HEK293 (cell line): ENCODE data around the gene KIAA1671.

Experiments
- BCL11B ChIP-seq: fragments of 450-650 bp; formaldehyde crosslinking; IDR thresholded peaks from 2 replicates; pipeline ENCODE4 v1.5.1; 2016; ENCODE audit warnings: low read depth, missing biosample characterization, missing genetic modification characterization
- CTCF ChIP-seq: fragments of 450-650 bp; formaldehyde crosslinking; IDR thresholded peaks from 2 replicates; pipeline ENCODE4 v1.5.1; 2016; ENCODE audit warnings: missing biosample characterization, missing genetic modification characterization
- HOXC10 ChIP-seq: sonication (generic); formaldehyde crosslinking; IDR thresholded peaks from 2 replicates; pipeline ENCODE4 v1.8.1; 2023; ENCODE audit warnings: mild to moderate bottlenecking, missing genetic modification reagents
- KLF8 ChIP-seq: fragments of 450-650 bp; formaldehyde crosslinking; IDR thresholded peaks from 2 replicates; pipeline ENCODE4 v1.5.1; 2016; ENCODE audit warnings: missing biosample characterization, missing genetic modification characterization
- OSR2 ChIP-seq: fragments of 450-650 bp; formaldehyde crosslinking; IDR thresholded peaks from 2 replicates; pipeline ENCODE4 v1.5.1; 2016; ENCODE audit warnings: missing biosample characterization, missing genetic modification characterization
- PRDM4 ChIP-seq: fragments of 450-650 bp; formaldehyde crosslinking; IDR thresholded peaks from 2 replicates; pipeline ENCODE4 v1.5.1; 2017; ENCODE audit warnings: missing biosample characterization, missing genetic modification characterization
- YY1 ChIP-seq: fragments of 450-650 bp; formaldehyde crosslinking; IDR thresholded peaks from 2 replicates; pipeline ENCODE4 v1.5.1; 2018; ENCODE audit warnings: missing biosample characterization, missing genetic modification characterization
- ZBTB8A ChIP-seq: fragments of 450-650 bp; formaldehyde crosslinking; IDR thresholded peaks from 2 replicates; pipeline ENCODE4 v1.5.1; 2016; ENCODE audit warnings: missing biosample characterization, missing genetic modification characterization
- ZFP37 ChIP-seq: fragments of 450-650 bp; formaldehyde crosslinking; IDR thresholded peaks from 2 replicates; pipeline ENCODE4 v1.5.1; 2016; ENCODE audit warnings: missing biosample characterization, missing genetic modification characterization
- ZFP41 ChIP-seq: fragments of 450-650 bp; formaldehyde crosslinking; IDR thresholded peaks from 2 replicates; pipeline ENCODE4 v1.5.1; 2016; ENCODE audit warnings: missing biosample characterization, missing genetic modification characterization, borderline replicate concordance
- ZNF112 ChIP-seq: fragments of 450-650 bp; formaldehyde crosslinking; IDR thresholded peaks from 2 replicates; pipeline ENCODE4 v1.5.0; 2017; ENCODE audit warnings: missing biosample characterization, missing genetic modification characterization
- ZNF114 ChIP-seq: fragments of 450-650 bp; formaldehyde crosslinking; IDR thresholded peaks from 2 replicates; pipeline ENCODE4 v1.5.0; 2017; ENCODE audit warnings: missing biosample characterization, missing genetic modification characterization
- ZNF121 ChIP-seq: fragments of 450-650 bp; formaldehyde crosslinking; IDR thresholded peaks from 2 replicates; pipeline ENCODE4 v1.5.1; 2016; ENCODE audit warnings: missing biosample characterization, missing genetic modification characterization
- ZNF211 ChIP-seq: fragments of 450-650 bp; formaldehyde crosslinking; IDR thresholded peaks from 2 replicates; pipeline ENCODE4 v1.5.1; 2016; ENCODE audit warnings: low read depth, missing biosample characterization, missing genetic modification characterization
- ZNF23 ChIP-seq: fragments of 450-650 bp; formaldehyde crosslinking; IDR thresholded peaks from 2 replicates; pipeline ENCODE4 v1.5.1; 2016; ENCODE audit warnings: missing biosample characterization, missing genetic modification characterization, borderline replicate concordance
- ZNF248 ChIP-seq: fragments of 450-650 bp; formaldehyde crosslinking; IDR thresholded peaks from 2 replicates; pipeline ENCODE4 v1.5.1; 2017; ENCODE audit warnings: missing biosample characterization, missing genetic modification characterization
- ZNF302 ChIP-seq: fragments of 450-650 bp; formaldehyde crosslinking; IDR thresholded peaks from 2 replicates; pipeline ENCODE4 v1.5.1; 2016; ENCODE audit warnings: missing biosample characterization, missing genetic modification characterization, low read depth
- ZNF335 ChIP-seq: fragments of 450-650 bp; formaldehyde crosslinking; conservative IDR thresholded peaks from 2 replicates; pipeline ENCODE4 v1.5.1; 2016; ENCODE audit warnings: missing biosample characterization, missing genetic modification characterization
- ZNF366 ChIP-seq: fragments of 450-650 bp; formaldehyde crosslinking; conservative IDR thresholded peaks from 2 replicates; pipeline ENCODE4 v1.5.1; 2016; ENCODE audit warnings: missing biosample characterization, missing genetic modification characterization
- ZNF394 ChIP-seq: fragments of 450-650 bp; formaldehyde crosslinking; IDR thresholded peaks from 2 replicates; pipeline ENCODE4 v1.5.1; 2016; ENCODE audit warnings: missing biosample characterization, missing genetic modification characterization, mild to moderate bottlenecking, moderate library complexity, borderline replicate concordance
- ZNF416 ChIP-seq: fragments of 450-650 bp; formaldehyde crosslinking; IDR thresholded peaks from 2 replicates; pipeline ENCODE4 v1.5.1; 2016; ENCODE audit warnings: missing biosample characterization, missing genetic modification characterization
- ZNF510 ChIP-seq: fragments of 450-650 bp; formaldehyde crosslinking; IDR thresholded peaks from 2 replicates; pipeline ENCODE4 v1.5.1; 2018; ENCODE audit warnings: mild to moderate bottlenecking, missing genetic modification characterization, missing biosample characterization; ENCODE audit not compliant: insufficient replicate concordance
- ZNF518A ChIP-seq: fragments of 450-650 bp; formaldehyde crosslinking; conservative IDR thresholded peaks from 2 replicates; pipeline ENCODE4 v1.5.1; 2016; ENCODE audit warnings: low read depth, missing biosample characterization, missing genetic modification characterization
- ZNF560 ChIP-seq: fragments of 450-650 bp; formaldehyde crosslinking; IDR thresholded peaks from 2 replicates; pipeline ENCODE4 v1.5.1; 2017; ENCODE audit warnings: missing biosample characterization, missing genetic modification characterization, borderline replicate concordance
- ZNF623 ChIP-seq: fragments of 450-650 bp; formaldehyde crosslinking; IDR thresholded peaks from 2 replicates; pipeline ENCODE4 v1.5.1; 2016; ENCODE audit warnings: missing biosample characterization, missing genetic modification characterization
- ZNF747 ChIP-seq: fragments of 450-650 bp; formaldehyde crosslinking; IDR thresholded peaks from 2 replicates; pipeline ENCODE4 v1.5.1; 2016; ENCODE audit warnings: missing biosample characterization, missing genetic modification characterization
- ZNF776 ChIP-seq: fragments of 450-650 bp; formaldehyde crosslinking; IDR thresholded peaks from 2 replicates; pipeline ENCODE4 v1.5.0; 2017; ENCODE audit warnings: missing biosample characterization, missing genetic modification characterization, borderline replicate concordance
- TF ChIP-seq, protein P1 (sequence below): fragments of 450-650 bp; formaldehyde crosslinking; IDR thresholded peaks from 2 replicates; pipeline ENCODE4 v1.5.1; 2017; ENCODE audit warnings: missing biosample characterization, mild to moderate bottlenecking, missing genetic modification characterization, moderate library complexity

Gene KIAA1671

GRCh38 chr22:24951942-24952836 lies at the start of gene KIAA1671 (continued):
- TF ChIP-seq ZNF518A (tag by site-specific recombination) (no peak), ZFP37 (no peak), ZNF121 (tag by site-specific recombination) (no peak), ZNF623 (tag by site-specific recombination) (no peak), ZNF335 (tag by site-specific recombination) (peak; percentile 98), ZNF23 (tag by site-specific recombination) (no peak), ZNF776 (tag by site-specific recombination) (no peak), ZNF248 (no peak), ZNF114 (tag by site-specific recombination) (no peak), CTCF (tag by site-specific recombination) (peak; percentile 88), ZNF112 (tag by site-specific recombination) (no peak), KLF8 (tag by site-specific recombination) (no peak), BCL11B (tag by site-specific recombination) (peak; percentile 99), ZNF211 (no peak), ZNF560 (tag by site-specific recombination) (no peak), HOXC10 (CRISPR knock-in tag) (no peak), ZFP41 (tag by site-specific recombination) (no peak), ZNF366 (tag by site-specific recombination) (no peak), ZNF416 (tag by site-specific recombination) (no peak), OSR2 (no peak), ZBTB8A (no peak), ZNF302 (tag by site-specific recombination) (no peak), ZNF747 (tag by site-specific recombination) (no peak), PRDM4 (no peak), ZNF394 (tag by site-specific recombination) (no peak), ZNF510 (tag by site-specific recombination) (no peak), YY1 (tag by site-specific recombination) (no peak)
- TF ChIP-seq, protein P1, sequence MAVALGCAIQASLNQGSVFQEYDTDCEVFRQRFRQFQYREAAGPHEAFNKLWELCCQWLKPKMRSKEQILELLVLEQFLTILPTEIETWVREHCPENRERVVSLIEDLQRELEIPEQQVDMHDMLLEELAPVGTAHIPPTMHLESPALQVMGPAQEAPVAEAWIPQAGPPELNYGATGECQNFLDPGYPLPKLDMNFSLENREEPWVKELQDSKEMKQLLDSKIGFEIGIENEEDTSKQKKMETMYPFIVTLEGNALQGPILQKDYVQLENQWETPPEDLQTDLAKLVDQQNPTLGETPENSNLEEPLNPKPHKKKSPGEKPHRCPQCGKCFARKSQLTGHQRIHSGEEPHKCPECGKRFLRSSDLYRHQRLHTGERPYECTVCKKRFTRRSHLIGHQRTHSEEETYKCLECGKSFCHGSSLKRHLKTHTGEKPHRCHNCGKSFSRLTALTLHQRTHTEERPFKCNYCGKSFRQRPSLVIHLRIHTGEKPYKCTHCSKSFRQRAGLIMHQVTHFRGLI = no peak
